ENCODE data around the gene COL16A1. TPM values are rescaled to one million over a fixed set of nuclear protein-coding genes. Genes with fewer than 3 reads are reported as not detected.

Gene COL16A1
- total RNA-seq, 1 donor from 2014 or later = 339 TPM

DNA sequence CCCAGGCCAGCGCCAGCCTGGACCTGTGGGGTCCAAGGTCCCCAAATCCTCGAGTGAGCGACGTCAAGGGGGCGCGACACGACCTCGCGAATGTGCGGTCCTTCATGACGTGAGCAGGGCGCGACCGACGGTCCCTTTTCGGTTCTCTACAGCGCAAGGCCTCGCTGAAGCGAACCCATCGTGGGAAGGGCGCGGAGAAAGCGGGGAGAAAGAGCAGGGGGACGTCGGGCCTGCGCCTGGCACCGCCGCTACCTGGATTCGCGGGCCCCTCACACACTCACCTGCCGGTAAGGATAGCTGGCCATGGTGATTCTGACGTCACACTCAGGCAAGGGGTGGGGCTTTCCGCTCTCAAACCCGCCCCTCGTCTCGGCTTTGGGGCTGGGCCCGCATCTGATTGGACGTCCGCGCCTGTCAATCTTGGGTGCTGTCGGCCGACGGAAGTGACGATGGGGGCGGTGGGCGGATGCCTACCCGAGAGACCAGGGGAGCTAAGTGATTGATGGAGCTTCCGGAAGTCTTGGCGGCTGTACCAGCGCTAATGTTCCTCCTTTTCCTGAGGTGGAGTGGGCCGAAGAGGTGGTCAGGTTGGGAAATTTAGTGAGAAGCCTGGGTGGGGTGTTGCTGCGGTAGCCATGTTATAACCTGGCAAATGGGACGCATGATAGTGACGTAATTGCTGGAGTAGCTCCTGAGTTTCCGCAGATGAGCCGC is 59.1 kb downstream of the COL16A1 start, which contains the start of gene PEF1:
Gene PEF1, minus strand, starts transcription at position 317 of the 714 bp plus-strand sequence. Its CDS starts 12 bp downstream, at position 305.
- TF ChIP-seq, protein P1, sequence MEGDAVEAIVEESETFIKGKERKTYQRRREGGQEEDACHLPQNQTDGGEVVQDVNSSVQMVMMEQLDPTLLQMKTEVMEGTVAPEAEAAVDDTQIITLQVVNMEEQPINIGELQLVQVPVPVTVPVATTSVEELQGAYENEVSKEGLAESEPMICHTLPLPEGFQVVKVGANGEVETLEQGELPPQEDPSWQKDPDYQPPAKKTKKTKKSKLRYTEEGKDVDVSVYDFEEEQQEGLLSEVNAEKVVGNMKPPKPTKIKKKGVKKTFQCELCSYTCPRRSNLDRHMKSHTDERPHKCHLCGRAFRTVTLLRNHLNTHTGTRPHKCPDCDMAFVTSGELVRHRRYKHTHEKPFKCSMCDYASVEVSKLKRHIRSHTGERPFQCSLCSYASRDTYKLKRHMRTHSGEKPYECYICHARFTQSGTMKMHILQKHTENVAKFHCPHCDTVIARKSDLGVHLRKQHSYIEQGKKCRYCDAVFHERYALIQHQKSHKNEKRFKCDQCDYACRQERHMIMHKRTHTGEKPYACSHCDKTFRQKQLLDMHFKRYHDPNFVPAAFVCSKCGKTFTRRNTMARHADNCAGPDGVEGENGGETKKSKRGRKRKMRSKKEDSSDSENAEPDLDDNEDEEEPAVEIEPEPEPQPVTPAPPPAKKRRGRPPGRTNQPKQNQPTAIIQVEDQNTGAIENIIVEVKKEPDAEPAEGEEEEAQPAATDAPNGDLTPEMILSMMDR (IDR thresholded peaks at IDR 0.05) = no peak
- Histone ChIP-seq H3K4me1 (peaks cover 10 to 53% of the 10 kb centered on the region in 2 donors), H3K4me3 (peak within 1 kb of the TSS; percentile 78 to 85), H3K36me3 (no peaks in the 10 kb centered on the region), H3K27ac (peak within 1 kb of the TSS; percentile 95 to 97), H3K9me3 (no peaks in the 10 kb centered on the region), H3K27me3 (no peaks in the 10 kb centered on the region)
- intact Hi-C loops (cut with DNase I) = loop anchor here (1.0 to 5.0 kb wide), 5 partner anchors 17 to 293 kb away; partner anchors contain the start of genes PTP4A2 and TINAGL1
- DNase-seq (ENCODE audit: low spot score in 2 of 2) = peak; percentile 93 to 99

DNA sequence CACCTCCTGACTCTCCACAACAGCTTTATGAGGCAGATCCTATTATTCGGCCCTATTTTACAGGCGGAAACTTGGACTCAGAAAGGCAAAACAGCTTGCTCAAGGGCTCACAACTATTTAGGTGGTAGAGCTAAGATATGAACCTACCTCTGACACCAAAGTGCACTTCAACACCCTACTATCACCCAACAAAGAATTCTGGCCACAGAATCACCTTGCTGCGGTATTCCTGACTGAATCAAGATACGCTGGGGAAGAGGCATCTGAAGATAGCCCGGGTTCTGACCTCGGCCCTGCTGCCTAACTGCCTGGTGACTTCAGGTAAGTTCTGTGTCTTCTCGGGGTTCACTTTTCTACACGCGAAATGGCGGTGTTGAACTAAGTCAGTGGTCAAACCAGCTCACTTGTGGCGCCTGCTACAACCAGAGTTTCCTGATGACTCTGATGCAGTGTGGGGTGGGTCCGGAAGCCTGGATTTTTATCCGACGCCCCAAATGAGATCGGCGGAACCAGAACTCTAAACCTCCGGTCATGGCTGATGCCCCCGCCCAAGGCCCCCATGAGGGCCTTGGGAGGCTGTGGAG is 59.7 kb downstream of the COL16A1 start:
- Histone ChIP-seq H3K9me3 (no peaks in the 10 kb centered on the region), H3K4me1 (peaks cover 10 to 55% of the 10 kb centered on the region in 2 donors), H3K27ac (peak overlapping the region; percentile 95 to 97), H3K36me3 (no peaks in the 10 kb centered on the region), H3K4me3 (peak overlapping the region; percentile 78 to 85), H3K27me3 (no peaks in the 10 kb centered on the region)
- intact Hi-C loops (cut with DNase I) = loop anchor here (1.0 to 2.0 kb wide), 4 partner anchors 17 to 71 kb away; partner anchors contain the start of gene TINAGL1
- DNase-seq (ENCODE audit: low spot score in 2 of 2) = no peak
- TF ChIP-seq, protein P1 (IDR thresholded peaks at IDR 0.05) = no peak

DNA sequence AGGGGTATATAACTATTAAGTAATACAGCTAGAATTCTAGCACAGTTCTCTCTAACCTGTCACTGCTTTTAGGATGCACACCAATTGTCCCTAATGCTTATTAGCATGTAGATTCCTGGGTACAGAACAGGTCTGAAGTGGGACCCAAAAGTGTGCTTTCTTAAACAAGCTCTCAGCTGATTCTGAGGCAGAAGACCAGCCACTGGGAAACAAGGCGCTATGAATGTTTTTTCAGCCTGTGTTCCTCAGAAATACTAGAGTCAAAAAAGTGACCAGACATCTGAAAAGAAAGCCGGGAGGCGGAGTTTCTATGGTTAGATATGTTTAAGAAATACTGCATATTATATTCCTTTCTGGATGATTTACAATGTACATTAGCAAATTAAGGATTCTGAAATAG is 60.9 kb downstream of the COL16A1 start:
- no peaks in the 10 kb centered on the region for H3K27me3 ChIP-seq
- no peak for DNase-seq (ENCODE audit: low spot score in 2 of 2)
- H3K4me3 ChIP-seq = peak overlapping the region in 1 of 2 donors; percentile 78
- H3K27ac ChIP-seq = no peak overlapping the region
- intact Hi-C loops (cut with DNase I) = no loop called here
- TF ChIP-seq, protein P1 (IDR thresholded peaks at IDR 0.05) = no peak
- no peaks in the 10 kb centered on the region for H3K36me3 ChIP-seq
- H3K4me1 ChIP-seq = peaks cover 10 to 49% of the 10 kb centered on the region in 2 donors
- H3K9me3 ChIP-seq = no peaks in the 10 kb centered on the region

DNA sequence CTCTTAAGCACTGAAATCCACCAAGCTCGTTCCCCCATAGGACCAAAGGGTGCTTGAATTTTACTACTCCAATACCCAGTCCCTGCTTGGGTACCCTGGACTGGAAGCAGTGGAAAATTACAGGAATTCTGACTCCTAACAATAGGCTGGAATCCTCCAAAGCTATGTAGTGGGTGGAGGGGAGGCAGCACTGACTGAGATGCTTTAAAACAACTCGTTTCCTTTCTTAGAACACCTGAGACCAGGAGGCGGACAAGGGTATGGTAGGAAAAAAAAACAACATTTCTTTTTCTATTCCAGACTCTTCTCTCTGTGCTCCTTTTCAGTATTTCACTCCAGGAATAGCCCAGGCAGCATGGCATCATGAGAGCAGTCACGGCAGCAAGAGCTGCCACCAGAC is 61.5 kb downstream of the COL16A1 start:
- H3K4me1 ChIP-seq = peaks cover 10 to 44% of the 10 kb centered on the region in 2 donors
- H3K36me3 ChIP-seq = no peaks in the 10 kb centered on the region
- TF ChIP-seq, protein P1 (IDR thresholded peaks at IDR 0.05) = no peak
- intact Hi-C loops (cut with DNase I) = no loop called here
- no peaks in the 10 kb centered on the region for H3K27me3 ChIP-seq
- DNase-seq (ENCODE audit: low spot score in 2 of 2) = no peak
- H3K4me3 ChIP-seq = no peak overlapping the region
- H3K27ac ChIP-seq = no peak overlapping the region
- H3K9me3 ChIP-seq = no peaks in the 10 kb centered on the region

DNA sequence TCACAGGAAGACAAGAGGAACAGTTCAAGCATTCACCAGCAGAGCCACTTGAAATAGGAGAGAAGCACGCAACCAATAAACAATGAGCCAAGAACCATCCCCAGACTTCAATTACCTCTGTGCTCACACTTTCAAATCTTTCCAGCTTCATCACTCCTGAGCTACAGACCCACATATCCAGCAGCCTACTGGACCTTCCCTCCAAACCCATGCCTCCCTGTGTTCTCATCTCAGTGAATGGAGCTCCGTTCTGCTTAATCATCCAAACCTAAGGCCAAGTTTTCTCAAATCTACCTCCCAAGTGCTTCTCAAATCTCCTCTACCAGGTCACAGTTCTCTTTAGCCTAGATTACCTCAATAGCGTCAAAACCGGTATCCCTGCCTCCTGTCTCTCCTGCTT is 62.9 kb downstream of the COL16A1 start:
- Histone ChIP-seq H3K4me3 (no peak overlapping the region), H3K9me3 (no peaks in the 10 kb centered on the region), H3K36me3 (no peaks in the 10 kb centered on the region), H3K27ac (no peak overlapping the region), H3K4me1 (peaks cover 10 to 39% of the 10 kb centered on the region in 2 donors), H3K27me3 (no peaks in the 10 kb centered on the region)
- intact Hi-C loops (cut with DNase I) = no loop called here
- DNase-seq (ENCODE audit: low spot score in 2 of 2) = no peak
- TF ChIP-seq, protein P1 (IDR thresholded peaks at IDR 0.05) = no peak
